ENCODE results near the gene BBOX1.
"Not testable (repeated sequence)": the region's sequence is repeated elsewhere in the genome, so short reads cannot be mapped to it uniquely, and the experiment has no call there.

BBOX1 gene, protein sequence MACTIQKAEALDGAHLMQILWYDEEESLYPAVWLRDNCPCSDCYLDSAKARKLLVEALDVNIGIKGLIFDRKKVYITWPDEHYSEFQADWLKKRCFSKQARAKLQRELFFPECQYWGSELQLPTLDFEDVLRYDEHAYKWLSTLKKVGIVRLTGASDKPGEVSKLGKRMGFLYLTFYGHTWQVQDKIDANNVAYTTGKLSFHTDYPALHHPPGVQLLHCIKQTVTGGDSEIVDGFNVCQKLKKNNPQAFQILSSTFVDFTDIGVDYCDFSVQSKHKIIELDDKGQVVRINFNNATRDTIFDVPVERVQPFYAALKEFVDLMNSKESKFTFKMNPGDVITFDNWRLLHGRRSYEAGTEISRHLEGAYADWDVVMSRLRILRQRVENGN

GRCh38 chr11:27040302-27041115 is at the start of gene BBOX1:
Gene BBOX1 (plus strand): TSS chr11:27040815. CDS start chr11:27055431, 14,616 bp downstream.
- DNase-seq = no peak

DNA sequence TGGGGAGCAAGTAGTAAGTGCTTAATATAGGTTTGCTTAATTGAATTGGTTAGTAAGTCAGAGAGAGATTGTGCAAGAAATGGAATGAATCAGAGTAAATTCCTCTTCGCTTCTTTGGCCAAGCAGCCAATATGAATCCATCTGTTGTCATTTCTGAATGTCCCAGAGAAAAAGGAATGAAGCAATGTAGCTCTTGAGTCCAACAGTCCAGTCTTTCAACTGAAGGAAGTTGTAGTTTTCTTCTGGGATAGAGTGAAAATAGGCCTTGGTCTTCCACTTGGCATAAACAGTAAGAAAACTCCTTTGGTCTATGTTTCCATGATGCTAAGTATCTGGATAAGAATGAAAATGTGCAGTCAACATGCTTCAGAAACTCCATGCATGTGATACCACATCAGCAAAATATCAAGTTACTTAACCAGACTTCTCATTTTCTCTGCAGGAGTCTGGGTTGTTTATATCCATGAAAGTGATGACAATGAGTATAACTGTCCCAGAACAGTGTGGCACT is 48.5 kb upstream of the BBOX1 start:
- no peak for DNase-seq

GRCh38 chr11:26993965-26994457 is 46.6 kb upstream of the BBOX1 start, which contains the start of gene FIBIN:
Gene FIBIN (plus strand): TSS chr11:26994112. CDS start chr11:26994527, 415 bp downstream.
- DNase-seq = no peak

GRCh38 chr11:26994631-26995095 is 46.0 kb upstream of the BBOX1 start:
- DNase-seq = no peak

- DNase-seq = no peak
Observed at GRCh38 chr11:26995701-26996460, 44.7 kb upstream of the BBOX1 start.

DNA sequence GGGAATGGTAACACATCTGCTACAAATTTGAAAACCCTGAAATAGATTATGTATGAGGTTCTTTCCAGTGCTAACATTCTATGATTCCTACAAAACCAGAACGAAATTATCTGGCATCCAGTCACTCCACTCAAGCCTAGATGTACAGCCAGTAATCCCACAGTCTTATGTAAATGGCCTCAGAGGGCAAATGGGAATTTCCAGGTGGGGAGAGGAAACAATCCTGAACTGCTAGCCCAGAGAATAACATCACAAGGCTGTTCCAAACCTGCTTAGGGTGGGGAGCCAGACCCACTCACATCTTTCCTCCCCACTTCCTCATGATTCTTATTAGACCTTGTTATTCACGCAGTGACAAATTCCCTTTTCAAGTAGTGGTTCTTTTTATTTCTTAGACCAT is 43.2 kb upstream of the BBOX1 start:
- DNase-seq = no peak

- DNase-seq = not testable (repeated sequence)
Observed at GRCh38 chr11:27001136-27001730, 39.4 kb upstream of the BBOX1 start.

DNA sequence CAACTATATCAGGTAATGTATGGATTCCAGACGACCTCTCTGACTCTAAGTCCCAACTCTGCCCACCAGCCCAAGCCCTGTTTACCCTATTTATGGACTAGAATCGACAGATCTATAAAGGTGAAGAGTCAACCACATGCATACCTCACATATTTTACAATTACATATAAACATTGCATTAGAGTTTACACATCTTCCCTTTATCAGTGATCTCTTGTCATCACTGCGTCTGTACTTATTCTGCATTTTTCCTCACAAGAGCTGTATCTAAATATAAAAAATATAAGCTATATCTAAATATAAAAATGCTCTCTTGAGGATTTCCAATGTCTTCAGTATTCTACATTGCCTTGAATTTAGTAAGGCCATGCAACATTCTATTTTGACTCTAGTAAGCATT is 38.2 kb upstream of the BBOX1 start:
- DNase-seq = no peak

- DNase-seq = no peak
Observed at GRCh38 chr11:27002838-27003237, 37.8 kb upstream of the BBOX1 start.

DNA sequence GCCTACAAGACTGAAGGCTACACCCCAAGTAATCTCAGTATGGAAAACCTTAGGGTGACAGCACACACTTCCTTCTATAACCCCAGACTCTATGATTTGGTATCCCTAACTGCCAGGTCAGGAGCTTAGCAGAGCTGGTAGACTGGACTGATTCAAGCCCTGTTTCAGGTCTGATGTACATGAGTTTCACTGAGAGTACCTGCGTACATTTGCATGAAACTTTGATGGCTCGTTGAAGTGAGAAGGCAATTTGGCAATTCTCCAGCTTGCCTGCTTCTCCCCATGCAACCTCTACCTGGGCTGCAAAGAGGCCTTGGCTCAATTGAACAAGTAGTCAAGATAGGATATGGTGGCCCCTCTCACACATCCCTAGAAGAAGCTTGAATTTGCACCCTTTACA is 36.5 kb upstream of the BBOX1 start:
- DNase-seq = peak; percentile 23

GRCh38 chr11:27008811-27009535 is 31.6 kb upstream of the BBOX1 start:
- DNase-seq = no peak

- DNase-seq = no peak
Observed at GRCh38 chr11:27011560-27012233, 28.9 kb upstream of the BBOX1 start.

DNA sequence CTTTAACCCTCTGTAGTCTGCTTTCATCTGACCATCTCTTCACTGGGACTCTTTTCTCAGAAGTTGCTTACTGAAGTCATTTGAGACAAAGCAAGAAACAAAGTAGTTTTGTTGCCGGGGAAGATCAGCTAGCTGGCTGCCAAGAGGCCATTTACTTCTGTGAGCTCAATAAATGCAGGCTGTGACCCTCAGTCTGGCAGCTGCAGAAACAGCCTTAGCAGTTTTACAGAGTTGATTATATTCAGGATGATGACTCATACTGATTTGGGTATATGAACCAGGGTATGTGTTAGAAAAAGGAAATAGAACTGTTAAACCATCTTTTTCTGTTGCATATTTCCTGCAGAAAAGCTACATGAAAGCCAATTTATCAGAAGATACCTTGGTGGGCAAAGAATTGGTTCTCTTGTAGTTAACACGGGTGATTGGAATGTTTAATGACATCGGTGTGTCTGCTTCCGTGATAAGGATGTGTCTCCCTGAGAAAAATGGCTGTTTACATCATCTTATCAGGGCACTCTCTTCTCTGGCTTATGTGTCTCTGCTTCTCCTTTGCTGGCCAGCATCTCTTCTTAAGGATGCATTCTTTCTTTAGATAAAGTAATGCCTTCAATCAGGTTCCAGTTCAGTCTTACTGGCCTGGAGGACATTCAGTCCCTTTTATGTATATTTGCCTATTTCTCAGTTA is 28.2 kb upstream of the BBOX1 start:
- no peak for DNase-seq

DNA sequence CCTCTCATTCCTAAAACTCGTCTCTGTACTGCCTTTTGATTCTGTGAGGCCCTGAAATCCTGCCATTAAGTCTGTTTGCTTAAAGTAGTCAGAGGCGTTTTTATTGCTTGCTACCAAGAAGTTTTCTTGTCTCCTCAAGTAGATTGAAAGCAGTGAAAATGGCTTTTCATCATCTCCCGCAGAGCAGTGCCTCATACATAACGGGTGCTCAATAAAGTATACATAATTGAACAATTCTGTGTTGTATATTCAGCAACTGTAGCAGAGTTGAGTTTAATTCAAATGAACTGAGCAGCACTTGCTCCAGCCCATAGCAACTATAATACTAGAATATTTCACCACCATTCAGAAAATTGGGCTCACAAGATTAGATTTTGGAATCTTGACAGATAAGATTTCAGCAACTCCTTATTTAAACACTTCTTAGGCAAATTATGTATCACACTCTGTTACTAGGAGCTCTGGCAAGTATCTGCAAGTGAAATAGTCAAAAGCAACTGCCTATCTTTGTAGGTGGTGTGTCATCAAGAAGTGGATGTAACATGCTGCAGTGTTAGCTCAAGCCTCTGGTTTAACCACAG is 26.7 kb upstream of the BBOX1 start:
- no peak for DNase-seq

GRCh38 chr11:27018902-27019529 is 21.6 kb upstream of the BBOX1 start:
- DNase-seq = no peak

- DNase-seq = no peak
Observed at GRCh38 chr11:27020751-27021150, 19.9 kb upstream of the BBOX1 start.

- DNase-seq = no peak
Observed at GRCh38 chr11:27022659-27023251, 17.9 kb upstream of the BBOX1 start.

DNA sequence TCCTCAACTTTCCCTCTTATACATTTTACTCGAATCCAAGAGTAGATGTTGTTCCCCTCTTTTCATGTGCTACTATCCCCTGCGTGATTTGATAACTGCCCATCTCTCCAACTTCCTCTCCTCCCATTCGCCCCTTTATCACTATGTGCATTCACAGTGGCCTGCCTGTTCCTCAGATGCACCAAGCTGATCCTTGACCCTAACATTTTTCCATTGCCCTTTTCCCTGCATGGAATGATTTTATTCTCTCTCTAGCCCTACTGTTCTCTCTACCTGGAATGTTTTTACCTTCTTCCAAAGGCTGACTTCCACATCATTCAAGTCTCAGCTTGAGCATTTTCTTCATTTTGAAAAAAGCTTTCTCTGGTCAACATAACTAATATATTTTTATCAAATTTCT is 15.8 kb upstream of the BBOX1 start:
- DNase-seq = no peak

Measured in NCI-H526 treated with DMSO at 0.1 percent for 48 hours (cell line).